GM18517 (cell line): ENCODE data around the gene LHFPL5.

Source experiments
- ATAC-seq: cut with Tn5 transposase; IDR thresholded peaks from one replicate; pipeline ENCODE4 v1.9.1; 2021; ENCODE audit warnings: mild to moderate bottlenecking, moderate library complexity; ENCODE audit not compliant: unreplicated experiment

LHFPL5 gene

DNA sequence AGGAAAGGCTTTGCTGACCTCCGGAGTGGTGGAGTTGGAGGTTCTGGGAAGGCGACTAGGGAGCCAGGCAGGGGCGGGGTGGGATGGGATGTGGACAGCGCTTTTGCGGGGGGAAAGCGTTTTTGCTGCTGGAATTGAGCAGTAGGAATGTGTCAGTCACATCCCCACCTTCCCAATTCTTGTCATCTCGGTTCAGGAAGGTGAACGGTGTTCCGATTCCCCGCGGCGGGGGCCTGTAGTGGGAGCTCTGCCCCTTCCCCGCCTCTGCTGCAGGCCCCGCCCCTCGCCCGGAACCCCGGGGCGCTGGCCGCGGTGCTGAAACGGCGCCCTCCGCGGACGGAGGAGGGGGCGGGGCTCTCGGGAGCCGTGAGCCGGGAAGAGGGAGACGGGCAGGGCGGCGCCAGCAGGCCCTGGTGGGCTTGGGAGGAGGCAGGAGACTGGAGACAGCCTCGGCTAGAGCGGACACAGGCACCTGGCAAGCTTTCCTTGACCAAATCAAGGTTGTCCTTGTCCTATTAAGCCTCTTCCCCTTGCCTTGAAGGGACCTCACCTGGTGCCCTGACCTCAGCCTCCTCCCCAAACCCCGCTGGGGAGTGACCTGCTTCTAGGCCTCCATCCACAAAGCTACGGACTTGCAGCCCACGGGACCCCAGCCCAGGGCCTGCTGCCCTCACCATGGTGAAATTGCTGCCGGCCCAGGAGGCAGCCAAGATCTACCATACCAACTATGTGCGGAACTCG, at the start of gene LHFPL5:
TSS of gene LHFPL5 (plus strand) at position 357 of the 741 bp plus-strand sequence. CDS start at position 676, 319 bp downstream.
- no peak for ATAC-seq

DNA sequence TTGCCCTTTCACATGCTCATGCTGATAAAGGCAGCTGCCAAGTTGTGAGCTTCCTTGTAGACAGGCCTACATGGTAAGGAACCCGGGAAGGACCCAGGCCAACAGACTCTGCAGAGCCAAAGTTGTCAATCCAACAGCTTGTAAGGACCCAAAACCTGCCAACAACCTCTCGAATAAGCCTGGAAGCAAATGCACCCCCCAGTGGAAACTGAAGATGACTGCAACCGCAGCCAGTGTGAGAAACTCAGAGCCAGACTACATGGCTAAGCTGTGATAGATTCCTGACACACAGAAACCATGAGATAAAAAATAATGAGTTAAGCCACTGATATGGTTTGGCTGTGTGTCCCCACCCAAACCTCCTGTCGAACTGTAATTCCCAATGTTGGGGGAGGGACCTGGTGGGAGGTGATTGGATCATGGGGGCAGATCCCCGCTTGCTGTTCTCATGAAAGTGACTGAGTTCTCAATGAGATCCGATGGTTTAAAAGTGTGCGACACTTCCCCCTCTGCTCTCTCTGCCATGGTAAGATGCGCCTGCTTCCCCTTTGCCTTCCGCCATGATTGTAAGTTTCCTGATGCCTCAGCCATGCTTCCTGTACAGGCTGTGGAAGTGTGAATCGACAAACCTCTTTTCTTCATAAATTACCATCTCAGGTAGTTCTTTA, 47.6 kb upstream of the LHFPL5 start:
- ATAC-seq: no peak

DNA sequence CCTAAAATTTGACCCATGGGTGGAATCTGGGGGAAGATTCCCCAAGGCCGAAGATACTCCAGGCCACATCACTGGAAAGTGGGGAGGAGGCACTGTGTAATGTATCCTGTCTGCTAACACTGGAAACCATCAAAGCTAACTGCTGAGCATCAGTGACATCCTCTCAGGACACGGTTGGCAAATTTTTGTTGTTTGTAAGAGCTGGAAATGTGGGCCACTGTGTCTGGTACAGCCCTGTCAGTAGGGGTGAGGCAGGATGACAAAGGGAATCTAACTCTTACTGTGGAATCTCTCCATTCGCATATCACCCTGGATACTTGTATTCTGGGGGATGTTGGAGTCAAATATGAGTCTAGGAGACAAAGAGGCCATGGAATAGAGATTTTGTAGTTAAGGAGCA, 45.7 kb upstream of the LHFPL5 start:
- ATAC-seq: no peak

- no peak for ATAC-seq
Measured at GRCh38 chr6:35765739-35766138, 39.4 kb upstream of the LHFPL5 start.

DNA sequence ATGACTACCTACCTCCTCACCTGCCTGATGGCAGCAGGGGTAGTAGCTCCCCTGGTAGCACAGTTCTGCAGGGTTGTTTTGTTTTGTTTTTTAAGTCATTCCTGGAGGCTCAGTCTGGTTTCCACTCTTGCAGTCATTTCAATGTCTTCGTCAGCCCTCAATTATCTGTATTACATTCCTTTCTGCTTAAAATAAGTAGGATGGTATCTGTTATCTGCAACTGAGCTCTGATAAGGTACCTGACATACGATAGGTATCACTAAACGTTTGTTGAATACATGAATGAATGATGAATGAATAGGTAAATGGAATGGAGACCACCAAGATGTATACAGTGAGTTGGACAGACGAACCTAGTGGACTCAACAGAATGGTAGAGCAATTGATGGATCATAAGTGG, 35.9 kb upstream of the LHFPL5 start:
- ATAC-seq: no peak

DNA sequence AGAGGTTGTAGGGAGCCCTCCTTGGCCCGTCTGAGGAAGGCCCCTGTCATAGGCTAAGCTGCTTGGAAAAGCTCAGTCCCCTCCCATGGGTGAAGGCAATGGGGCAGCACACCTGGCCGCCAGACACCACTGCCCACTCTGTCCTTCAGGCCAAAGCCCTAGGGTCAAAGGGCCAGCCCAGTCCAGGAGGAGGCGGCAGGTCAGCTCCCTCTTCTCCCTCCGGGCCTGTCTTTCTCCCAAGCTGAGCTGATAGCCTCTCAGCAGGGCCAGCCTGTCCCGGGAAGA, 33.9 kb upstream of the LHFPL5 start:
- ATAC-seq: no peak

- no peak for ATAC-seq
Measured at GRCh38 chr6:35774116-35774794, 30.9 kb upstream of the LHFPL5 start.

DNA sequence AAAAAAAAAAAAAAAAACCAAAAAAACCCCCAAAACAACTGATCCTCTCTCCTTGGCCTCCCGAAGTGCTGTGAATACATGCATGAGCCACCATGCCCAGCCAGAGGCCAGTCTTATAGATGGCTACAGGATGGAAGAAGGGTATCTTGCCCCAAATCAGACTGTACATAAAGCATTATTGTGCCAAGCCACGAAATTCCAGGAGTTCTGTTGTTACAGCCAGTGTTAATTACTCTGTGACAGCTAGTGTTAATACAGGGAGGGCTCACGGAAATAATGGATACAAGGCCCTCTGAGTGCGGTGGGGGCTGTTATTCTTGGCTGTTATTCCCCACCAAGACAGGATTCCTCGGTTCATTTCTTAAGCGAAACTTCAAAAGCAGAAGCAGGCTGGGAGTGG, 30.1 kb upstream of the LHFPL5 start:
- no peak for ATAC-seq

- ATAC-seq: no peak
Measured at GRCh38 chr6:35776364-35777215, 28.6 kb upstream of the LHFPL5 start, which contains the start of gene CLPSL2. CLPSL2 (plus strand) TSS chr6:35776598; CDS start chr6:35776619, 21 bp downstream.

DNA sequence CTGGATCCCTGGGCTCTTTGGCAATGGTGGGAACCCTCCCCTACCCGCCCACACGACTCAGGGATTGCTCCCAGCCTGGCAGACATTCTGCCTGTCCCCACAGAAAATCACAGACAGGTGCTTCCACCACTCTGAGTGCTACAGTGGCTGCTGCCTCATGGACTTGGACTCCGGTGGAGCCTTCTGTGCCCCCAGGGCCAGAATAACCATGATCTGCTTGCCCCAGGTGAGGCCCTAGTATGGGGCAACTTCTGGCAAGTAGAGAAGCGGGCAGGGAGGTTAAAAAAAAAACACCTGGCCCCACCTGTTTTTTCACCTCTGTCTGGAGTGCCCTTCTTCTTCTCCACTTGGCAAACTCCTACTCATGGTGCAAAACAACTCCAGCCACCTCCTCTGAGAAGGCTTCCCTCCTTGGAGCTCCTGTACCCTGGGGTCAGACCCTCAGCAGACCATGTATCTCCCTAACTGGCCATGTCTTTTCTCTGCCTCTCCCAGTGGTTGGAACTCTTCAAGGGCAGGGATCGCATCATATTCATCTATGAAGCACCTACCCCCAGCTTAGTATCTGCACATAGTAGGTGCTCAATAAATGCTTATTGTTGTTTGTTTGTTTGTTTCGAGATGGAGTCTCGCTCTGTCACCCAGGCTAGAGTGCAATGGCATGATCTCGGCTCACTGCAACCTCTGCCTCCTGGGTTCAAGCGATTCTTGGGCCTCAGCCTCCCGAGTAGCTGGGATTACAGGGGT, 27.6 kb upstream of the LHFPL5 start:
- no peak for ATAC-seq

- no peak for ATAC-seq
Measured at GRCh38 chr6:35778437-35778836, 26.7 kb upstream of the LHFPL5 start.

GRCh38 chr6:35780719-35781118, 24.4 kb upstream of the LHFPL5 start, which contains the start of gene CLPSL1:
CLPSL1 (plus strand) TSS chr6:35781019; CDS start chr6:35781111, 92 bp downstream.
- ATAC-seq: no peak

DNA sequence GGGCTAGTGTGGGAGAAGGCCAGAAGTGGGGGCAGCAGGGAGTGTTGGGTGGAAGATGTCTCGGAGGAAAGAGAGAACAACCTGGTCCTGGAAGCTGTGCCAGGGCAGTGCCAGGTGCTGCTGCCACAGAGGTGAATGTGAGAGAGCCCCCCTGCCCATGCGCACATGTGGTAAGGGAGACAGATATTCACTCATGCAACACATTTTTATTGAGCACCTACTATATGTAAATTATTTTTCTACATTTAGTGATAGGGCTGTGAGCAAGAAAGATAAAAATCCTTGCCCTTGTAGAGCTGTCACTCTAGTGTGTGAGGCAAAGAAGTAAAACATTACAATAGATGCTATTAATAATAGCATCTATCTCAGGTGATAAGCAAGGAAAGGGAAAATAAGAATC, 23.9 kb upstream of the LHFPL5 start:
- no peak for ATAC-seq

GRCh38 chr6:35782424-35782823, 22.7 kb upstream of the LHFPL5 start:
- no peak for ATAC-seq

DNA sequence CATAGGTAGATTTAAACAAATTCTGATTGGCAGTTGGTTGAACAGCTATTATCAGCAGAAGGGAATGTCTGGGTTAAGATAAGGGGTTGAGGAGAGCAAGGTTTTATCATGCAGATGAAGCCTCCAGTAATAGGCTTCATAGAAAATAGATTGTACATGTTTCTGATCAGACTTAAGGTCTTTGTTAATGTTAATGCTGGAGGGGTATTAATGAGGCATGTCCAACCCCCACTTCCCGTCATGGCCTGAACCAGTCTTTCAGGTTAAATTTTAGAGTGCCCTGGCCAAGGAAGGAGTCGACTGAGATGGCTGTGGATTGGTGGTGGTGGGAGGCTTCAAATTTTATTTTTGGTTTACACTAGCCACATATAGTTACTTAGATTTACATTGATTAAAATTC, 21.0 kb upstream of the LHFPL5 start:
- no peak for ATAC-seq

DNA sequence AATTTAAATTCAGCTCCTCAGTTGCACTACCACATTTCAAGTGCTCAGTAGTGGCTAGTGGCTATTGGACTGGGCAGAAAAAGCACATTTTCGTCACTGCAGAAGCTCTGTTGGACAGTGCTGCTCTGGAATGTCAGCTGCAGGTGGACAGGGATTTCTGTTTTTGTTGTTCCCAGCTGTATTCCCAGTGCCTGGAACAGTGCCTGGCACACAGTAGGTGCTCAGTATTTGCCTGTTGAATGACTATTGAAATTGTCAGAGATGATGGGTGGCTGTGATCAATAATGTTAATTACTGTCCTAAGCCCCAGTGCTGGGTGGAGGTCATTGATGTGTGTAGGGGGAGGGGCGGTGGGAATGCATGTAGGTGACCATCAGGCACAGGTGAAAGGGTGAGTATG, 18.9 kb upstream of the LHFPL5 start:
- no peak for ATAC-seq

- no peak for ATAC-seq
Measured at GRCh38 chr6:35786810-35787209, 18.3 kb upstream of the LHFPL5 start.

DNA sequence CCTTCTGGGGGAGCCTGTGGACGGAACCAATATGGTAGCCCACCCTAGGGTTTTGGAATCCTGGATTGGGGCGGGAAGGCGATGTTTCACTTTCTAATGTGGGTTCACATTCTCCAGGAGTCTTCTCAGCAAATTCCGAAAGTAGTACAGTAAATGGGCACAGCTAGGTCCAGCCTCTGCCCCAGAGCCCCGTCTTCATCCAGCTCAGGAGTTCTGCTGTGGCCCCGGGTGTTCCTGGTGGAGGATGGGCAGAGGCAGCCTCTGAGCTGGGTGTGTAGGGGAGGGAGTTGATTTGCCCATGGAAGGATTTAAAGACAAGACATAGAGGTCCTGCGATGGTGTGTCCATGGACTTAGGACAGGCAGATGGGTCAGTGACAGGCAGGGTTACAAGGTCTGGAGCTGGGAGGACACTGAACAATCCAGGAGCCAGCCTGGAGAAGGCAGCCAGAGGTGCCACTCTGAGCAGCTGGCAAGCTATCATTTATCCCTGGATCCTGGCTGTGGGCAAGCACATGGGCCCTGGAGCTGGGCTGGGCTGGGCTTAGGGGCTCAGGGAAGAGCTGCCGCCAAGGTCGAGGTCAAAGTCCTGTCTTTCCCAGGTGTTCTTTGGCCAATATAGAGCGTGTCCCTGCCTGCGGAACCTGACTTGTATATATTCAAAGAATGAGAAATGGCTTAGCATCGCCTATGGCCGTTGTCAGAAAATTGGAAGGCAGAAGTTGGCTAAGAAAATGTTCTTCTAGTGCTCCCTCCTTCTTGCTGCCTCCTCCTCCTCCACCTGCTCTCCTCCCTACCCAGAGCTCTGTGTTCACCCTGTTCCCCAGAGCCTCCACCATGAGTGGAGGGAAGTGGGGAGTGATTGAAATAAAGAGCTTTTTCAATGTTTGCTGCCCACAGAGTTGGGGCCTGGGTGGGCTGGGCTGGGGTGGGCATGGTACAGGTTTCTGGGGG, 17.6 kb upstream of the LHFPL5 start:
- ATAC-seq: no peak

- ATAC-seq: no peak
Measured at GRCh38 chr6:35788423-35788982, 16.6 kb upstream of the LHFPL5 start.
